ENCODE measurements around the gene GRM5.
"Not testable (repeated sequence)": the region's sequence is repeated elsewhere in the genome, so short reads cannot be mapped to it uniquely, and the experiment has no call there.

The GRM5 gene

DNA sequence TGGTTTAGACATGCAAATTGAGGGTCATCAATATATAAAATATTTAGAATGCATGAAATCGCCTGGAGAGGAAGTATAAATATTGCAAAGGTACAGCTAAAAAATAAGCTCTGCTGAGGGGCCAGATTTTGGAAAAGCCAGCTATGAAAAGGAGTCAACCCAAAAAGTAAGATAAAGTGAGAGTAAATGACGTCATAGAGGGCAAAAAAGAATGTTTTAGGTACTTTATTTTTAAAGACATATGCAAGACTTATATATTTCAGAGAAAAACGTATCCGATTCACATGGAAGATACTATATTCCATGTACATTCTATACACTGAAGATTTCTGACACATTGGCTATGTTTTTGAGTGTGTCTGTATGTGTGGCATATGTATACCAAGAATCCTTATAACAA is 13.6 kb downstream of the GRM5 start:
- TF ChIP-seq, protein P1, sequence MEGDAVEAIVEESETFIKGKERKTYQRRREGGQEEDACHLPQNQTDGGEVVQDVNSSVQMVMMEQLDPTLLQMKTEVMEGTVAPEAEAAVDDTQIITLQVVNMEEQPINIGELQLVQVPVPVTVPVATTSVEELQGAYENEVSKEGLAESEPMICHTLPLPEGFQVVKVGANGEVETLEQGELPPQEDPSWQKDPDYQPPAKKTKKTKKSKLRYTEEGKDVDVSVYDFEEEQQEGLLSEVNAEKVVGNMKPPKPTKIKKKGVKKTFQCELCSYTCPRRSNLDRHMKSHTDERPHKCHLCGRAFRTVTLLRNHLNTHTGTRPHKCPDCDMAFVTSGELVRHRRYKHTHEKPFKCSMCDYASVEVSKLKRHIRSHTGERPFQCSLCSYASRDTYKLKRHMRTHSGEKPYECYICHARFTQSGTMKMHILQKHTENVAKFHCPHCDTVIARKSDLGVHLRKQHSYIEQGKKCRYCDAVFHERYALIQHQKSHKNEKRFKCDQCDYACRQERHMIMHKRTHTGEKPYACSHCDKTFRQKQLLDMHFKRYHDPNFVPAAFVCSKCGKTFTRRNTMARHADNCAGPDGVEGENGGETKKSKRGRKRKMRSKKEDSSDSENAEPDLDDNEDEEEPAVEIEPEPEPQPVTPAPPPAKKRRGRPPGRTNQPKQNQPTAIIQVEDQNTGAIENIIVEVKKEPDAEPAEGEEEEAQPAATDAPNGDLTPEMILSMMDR (IDR thresholded peaks at IDR 0.05; ENCODE audit: insufficient read depth, low read length, poor library complexity, severe bottlenecking), result no peak
- Histone ChIP-seq H3K36me3 (ENCODE audit: control insufficient read depth, insufficient read depth, low read length) (no peaks in the 10 kb centered on the region), H3K4me3 (replicated peaks; ENCODE audit: low read depth, low read length) (no peak overlapping the region), H3K27me3 (replicated peaks; ENCODE audit: control insufficient read depth, insufficient read depth, low read length) (no peaks in the 10 kb centered on the region)
- DNase-seq (ENCODE audit: extremely low read depth, insufficient read length), result no peak

DNA sequence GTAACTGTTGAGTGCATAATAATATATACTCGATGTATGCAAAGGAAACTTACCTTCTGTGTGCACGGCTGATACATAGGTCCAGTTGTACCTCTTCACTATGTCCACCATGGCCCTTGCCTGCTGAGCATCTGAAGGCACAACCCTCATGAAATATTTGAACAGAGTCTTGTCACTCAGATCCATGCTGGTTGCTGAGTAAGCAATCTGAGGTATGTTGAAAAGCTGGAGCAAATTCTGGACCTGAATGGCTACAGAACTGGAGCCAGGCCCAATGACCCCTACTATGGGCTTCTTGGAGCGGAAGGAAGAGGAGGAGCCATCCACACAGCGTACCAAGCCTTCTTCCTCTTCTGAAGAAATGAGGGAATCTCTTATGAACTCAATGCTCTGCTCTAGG is 18.6 kb downstream of the GRM5 start:
- H3K36me3 ChIP-seq (ENCODE audit: control insufficient read depth, insufficient read depth, low read length); H3K4me3 ChIP-seq (replicated peaks; ENCODE audit: low read depth, low read length); DNase-seq (ENCODE audit: extremely low read depth, insufficient read length); H3K27me3 ChIP-seq (replicated peaks; ENCODE audit: control insufficient read depth, insufficient read depth, low read length): not testable (repeated sequence)

DNA sequence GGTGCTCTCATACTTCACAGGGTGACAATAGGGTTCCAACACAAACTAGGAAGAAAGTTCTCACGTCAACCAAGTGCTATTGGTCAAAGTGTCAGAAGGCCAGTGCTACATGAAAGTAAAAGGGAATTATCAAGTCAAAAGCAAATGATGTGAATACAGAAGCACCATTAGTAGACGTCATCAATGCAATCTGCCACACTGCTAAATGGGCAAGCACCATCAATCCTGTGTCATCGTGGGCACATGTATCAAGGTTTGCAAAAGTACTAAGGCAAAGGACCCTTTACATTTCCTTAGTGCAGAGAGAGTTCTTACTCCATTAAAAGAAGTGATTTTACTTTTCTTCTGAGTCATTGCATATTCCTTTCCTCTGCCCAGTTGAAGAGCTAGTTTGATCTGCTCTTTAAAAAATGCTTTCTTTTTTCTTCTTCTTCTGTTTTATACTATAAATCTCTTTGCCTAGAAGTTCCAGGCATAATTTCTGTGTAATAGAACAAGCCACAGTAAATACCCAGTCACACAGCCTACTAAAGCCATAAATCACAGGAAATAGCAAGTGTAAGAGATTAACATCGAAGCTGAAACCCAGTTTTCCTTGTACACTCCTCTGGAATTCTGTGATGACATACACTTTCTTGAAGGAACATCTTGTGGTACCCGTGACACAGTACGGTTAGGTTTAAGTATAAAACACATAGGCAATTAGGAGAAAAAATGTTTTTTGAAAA is 21.8 kb downstream of the GRM5 start:
- DNase-seq (ENCODE audit: extremely low read depth, insufficient read length); H3K27me3 ChIP-seq (replicated peaks; ENCODE audit: control insufficient read depth, insufficient read depth, low read length); H3K4me3 ChIP-seq (replicated peaks; ENCODE audit: low read depth, low read length); H3K36me3 ChIP-seq (ENCODE audit: control insufficient read depth, insufficient read depth, low read length): not testable (repeated sequence)

DNA sequence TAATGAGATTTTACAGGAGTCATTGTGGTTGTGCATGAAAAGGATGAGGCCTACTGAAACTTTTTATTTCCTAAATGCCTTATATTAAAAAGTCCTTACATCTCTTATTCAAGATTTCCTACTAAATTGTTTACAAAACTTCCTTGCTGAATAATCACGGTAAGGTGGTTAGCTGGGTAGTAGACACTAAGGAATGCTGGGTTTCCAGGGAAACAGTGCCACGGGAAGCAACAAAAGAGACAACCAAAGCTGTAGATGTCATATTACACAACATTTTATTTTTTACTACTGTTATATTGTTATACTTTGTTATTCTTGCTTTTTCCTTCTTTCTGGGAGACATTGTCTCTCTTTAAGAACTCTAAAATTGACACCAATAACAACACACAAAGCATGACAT is 36.1 kb downstream of the GRM5 start:
- not testable (repeated sequence) for H3K4me3 ChIP-seq (replicated peaks; ENCODE audit: low read depth, low read length); H3K36me3 ChIP-seq (ENCODE audit: control insufficient read depth, insufficient read depth, low read length); H3K27me3 ChIP-seq (replicated peaks; ENCODE audit: control insufficient read depth, insufficient read depth, low read length); DNase-seq (ENCODE audit: extremely low read depth, insufficient read length)

DNA sequence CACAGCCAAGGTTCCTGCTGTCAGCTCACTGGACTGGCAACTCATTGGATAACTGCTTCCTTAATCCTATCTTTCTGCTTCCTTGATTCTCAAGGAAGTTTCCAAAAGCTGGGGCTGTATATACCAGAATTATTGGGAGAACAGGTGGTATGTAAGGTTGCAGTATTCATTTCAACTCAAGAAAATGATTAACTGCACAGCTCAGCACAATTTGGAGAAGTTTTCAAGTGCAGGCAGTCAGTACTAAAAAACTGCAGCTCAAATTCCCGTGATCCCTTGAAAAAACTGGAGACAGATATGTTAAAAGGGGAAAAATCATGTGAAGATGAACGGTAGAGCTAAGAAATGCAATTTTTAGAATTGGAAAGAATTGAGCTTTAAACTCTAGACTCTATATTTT is 44.4 kb downstream of the GRM5 start:
- Histone ChIP-seq H3K36me3 (ENCODE audit: control insufficient read depth, insufficient read depth, low read length) (no peaks in the 10 kb centered on the region), H3K4me3 (replicated peaks; ENCODE audit: low read depth, low read length) (no peak overlapping the region), H3K27me3 (replicated peaks; ENCODE audit: control insufficient read depth, insufficient read depth, low read length) (no peaks in the 10 kb centered on the region)
- TF ChIP-seq, protein P1 (IDR thresholded peaks at IDR 0.05; ENCODE audit: insufficient read depth, low read length, poor library complexity, severe bottlenecking), result no peak
- no peak for DNase-seq (ENCODE audit: extremely low read depth, insufficient read length)

DNA sequence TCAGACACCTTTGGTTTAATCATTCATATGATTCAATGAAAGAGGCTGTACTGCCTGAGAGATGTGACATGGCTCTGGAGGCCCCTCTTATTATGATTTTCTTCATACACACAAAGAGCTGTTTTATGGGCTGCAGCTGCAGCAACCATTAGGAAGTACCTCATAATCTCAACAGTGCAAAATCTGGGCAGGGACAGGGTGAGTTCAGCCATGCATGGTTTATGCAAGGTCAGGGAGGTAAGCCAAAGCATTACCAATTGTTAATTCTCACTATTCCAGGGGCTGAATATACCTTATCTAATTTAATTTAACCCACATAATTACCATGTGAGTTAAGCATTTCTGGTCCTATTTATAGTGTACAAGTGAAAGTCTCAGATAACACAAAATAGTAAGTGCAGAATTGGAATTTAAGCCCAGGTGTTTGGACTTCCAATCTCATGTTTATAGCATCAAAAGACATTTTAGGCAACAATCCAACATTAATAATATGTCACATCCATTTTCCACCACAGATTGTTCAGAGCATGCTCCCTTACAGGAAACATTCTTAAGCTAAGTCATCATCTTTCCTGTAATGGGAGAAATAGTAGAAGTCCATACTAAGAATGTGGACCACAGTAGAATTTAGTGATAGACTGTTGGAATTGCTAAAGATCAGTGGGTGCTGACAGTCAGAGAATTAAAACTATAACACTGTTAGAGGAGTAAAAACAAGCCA is 45.8 kb downstream of the GRM5 start:
- not testable (repeated sequence) for DNase-seq (ENCODE audit: extremely low read depth, insufficient read length); H3K4me3 ChIP-seq (replicated peaks; ENCODE audit: low read depth, low read length); H3K36me3 ChIP-seq (ENCODE audit: control insufficient read depth, insufficient read depth, low read length); H3K27me3 ChIP-seq (replicated peaks; ENCODE audit: control insufficient read depth, insufficient read depth, low read length)

DNA sequence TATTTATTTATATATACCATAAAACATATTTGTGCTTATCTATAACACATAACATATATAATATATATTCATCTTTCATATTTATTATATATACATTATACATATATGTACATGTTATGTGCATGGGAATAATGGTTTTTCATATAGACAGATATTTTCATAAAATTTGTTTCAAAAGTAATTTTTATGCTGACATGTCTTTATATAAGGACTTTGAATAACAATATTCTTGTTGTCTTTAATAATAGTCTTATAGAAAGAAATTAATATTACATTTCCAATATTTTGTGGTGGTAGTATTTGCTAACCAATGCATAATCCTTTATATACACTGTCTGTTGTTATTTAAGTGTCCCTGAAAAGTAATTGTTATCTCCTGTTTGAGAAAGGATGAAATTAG is 49.6 kb downstream of the GRM5 start:
- Histone ChIP-seq H3K27me3 (replicated peaks; ENCODE audit: control insufficient read depth, insufficient read depth, low read length) (no peaks in the 10 kb centered on the region), H3K36me3 (ENCODE audit: control insufficient read depth, insufficient read depth, low read length) (no peaks in the 10 kb centered on the region), H3K4me3 (replicated peaks; ENCODE audit: low read depth, low read length) (no peak overlapping the region)
- TF ChIP-seq, protein P1 (IDR thresholded peaks at IDR 0.05; ENCODE audit: insufficient read depth, low read length, poor library complexity, severe bottlenecking), result no peak
- DNase-seq (ENCODE audit: extremely low read depth, insufficient read length), result no peak

Data from GM06990 (cell line).